Esophagus squamous epithelium (tissue), 4 donors: ENCODE results near the gene CST3.

Source experiments
- CTCF ChIP-seq, 6 experiments: fragments of 450-650 bp in 4 of 6; fragments of 200-600 bp in 2 of 6; sonication (generic) in 2 of 6; IDR thresholded peaks; one replicate each; pipeline ENCODE4 v1.5.1; 2016 to 2019; ENCODE audit warnings: antibody characterized with exemption in 6 of 6, mild to moderate bottlenecking in 4 of 6, moderate library complexity in 4 of 6
- POLR2A ChIP-seq, 4 donors: fragments of 450-650 bp; IDR thresholded peaks; one replicate each; pipeline ENCODE4 v1.6.1; 2017; ENCODE audit warnings: antibody characterized with exemption in 4 of 4, mild to moderate bottlenecking in 4 of 4, moderate library complexity in 3 of 4

GRCh38 chr20:23654717-23655116 lies 17.0 kb upstream of the CST3 start:
- TF ChIP-seq CTCF (IDR thresholded peaks at IDR 0.05), result no peak
- TF ChIP-seq POLR2A (IDR thresholded peaks at IDR 0.05), result no peak
